Left ventricle myocardium inferior (tissue), 1 donor: ENCODE measurements around the gene PALLD. TPM values are rescaled to one million over a fixed set of nuclear protein-coding genes. Genes with fewer than 3 reads are reported as not detected.

Experiments
- DNase-seq: peaks from one replicate; pipeline ENCODE4 v3.0.0-alpha.2; 2020
- H3K27ac ChIP-seq: fragments of 200-600 bp; replicated peaks from 2 replicates; pipeline ENCODE4 v1.8.0; 2021
- H3K27me3 ChIP-seq: fragments of 200-600 bp; 2 replicates; pipeline ENCODE4 v1.8.0; 2021; ENCODE audit warnings: low read depth
- H3K36me3 ChIP-seq: fragments of 200-600 bp; 2 replicates; pipeline ENCODE4 v1.8.0; 2021
- H3K4me1 ChIP-seq: fragments of 200-600 bp; 2 replicates; pipeline ENCODE4 v1.8.0; 2021
- H3K4me3 ChIP-seq: fragments of 200-600 bp; 2 replicates; pipeline ENCODE4 v1.8.0; 2021; ENCODE audit warnings: mild to moderate bottlenecking, moderate library complexity
- H3K9me3 ChIP-seq: fragments of 200-600 bp; replicated peaks from 2 replicates; pipeline ENCODE4 v1.8.0; 2021
- CTCF ChIP-seq: fragments of 200-600 bp; IDR thresholded peaks from 2 replicates; pipeline ENCODE4 v1.8.0; 2021; ENCODE audit warnings: antibody characterized with exemption, mild to moderate bottlenecking, borderline replicate concordance
- intact Hi-C: fragments of 100-400 bp; cut with micrococcal nuclease; formaldehyde crosslinking; loops from one replicate; pipeline ENCODE4 v1.11.0; 2022
- total RNA-seq: library from RNA; stranded (reverse); fragmentation: NEBNext Ultra II Directional; extraction: Animal tissue kit (Norgen Biotek cat#: 25700); gene quantifications from one replicate; pipeline ENCODE4 v1.2.1, GENCODE V29; 2021
- donor health status: DM: no; HTN: yes; CAD: no; lungs with severe emphysema.

PALLD gene
- total RNA-seq, 1 donor from 2014 or later, result 871 TPM

- H3K4me3 ChIP-seq, result no peak overlapping the region
- intact Hi-C loops, result no loop called here
- peaks cover 46% of the 10 kb centered on the region for H3K4me1 ChIP-seq
- H3K27ac ChIP-seq, result peak overlapping the region; percentile 14
- H3K27me3 ChIP-seq, result no peaks in the 10 kb centered on the region
- no peak for DNase-seq
- TF ChIP-seq CTCF, result no peak
- H3K36me3 ChIP-seq, result no peaks in the 10 kb centered on the region
- no peaks in the 10 kb centered on the region for H3K9me3 ChIP-seq
Observed at GRCh38 chr4:168793542-168793941, 296.7 kb downstream of the PALLD start.

GRCh38 chr4:168794092-168794707 is 297.3 kb downstream of the PALLD start:
- Histone ChIP-seq H3K27ac (peak overlapping the region; percentile 14), H3K36me3 (no peaks in the 10 kb centered on the region), H3K4me3 (no peak overlapping the region), H3K4me1 (peaks cover 46% of the 10 kb centered on the region), H3K9me3 (no peaks in the 10 kb centered on the region), H3K27me3 (no peaks in the 10 kb centered on the region)
- no peak for TF ChIP-seq CTCF
- no peak for DNase-seq
- intact Hi-C loops, result no loop called here

GRCh38 chr4:168794881-168795280 is 298.0 kb downstream of the PALLD start:
- no peak for TF ChIP-seq CTCF
- Histone ChIP-seq H3K9me3 (no peaks in the 10 kb centered on the region), H3K36me3 (no peaks in the 10 kb centered on the region), H3K27ac (no peak overlapping the region), H3K4me3 (no peak overlapping the region), H3K27me3 (no peaks in the 10 kb centered on the region), H3K4me1 (peaks cover 46% of the 10 kb centered on the region)
- intact Hi-C loops, result no loop called here
- no peak for DNase-seq

- Histone ChIP-seq H3K27me3 (no peaks in the 10 kb centered on the region), H3K9me3 (no peaks in the 10 kb centered on the region), H3K36me3 (no peaks in the 10 kb centered on the region), H3K4me3 (no peak overlapping the region), H3K4me1 (peaks cover 46% of the 10 kb centered on the region), H3K27ac (peak overlapping the region; percentile 74)
- DNase-seq, result no peak
- intact Hi-C loops, result no loop called here
- no peak for TF ChIP-seq CTCF
Observed at GRCh38 chr4:168795346-168795745, 298.5 kb downstream of the PALLD start.

GRCh38 chr4:168796362-168797106 is 299.7 kb downstream of the PALLD start:
- H3K27ac ChIP-seq, result peak overlapping the region; percentile 74
- no peak for DNase-seq

More at GRCh38 chr4:168796362-168797106, 299.7 kb downstream of the PALLD start:
- Histone ChIP-seq H3K4me1 (peaks cover 39% of the 10 kb centered on the region), H3K9me3 (no peaks in the 10 kb centered on the region), H3K4me3 (no peak overlapping the region), H3K27me3 (no peaks in the 10 kb centered on the region), H3K36me3 (no peaks in the 10 kb centered on the region)
- TF ChIP-seq CTCF, result no peak
- intact Hi-C loops, result no loop called here
